NCI-H446 (cell line): ENCODE data around the gene C2orf15.
"Not testable (repeated sequence)": the region's sequence is repeated elsewhere in the genome, so short reads cannot be mapped to it uniquely, and the experiment has no call there.

Experiments
- DNase-seq, 2 experiments: peaks; one replicate each; lab custom pipeline; 2025; lab: John Stamatoyannopoulos, UW

The C2orf15 gene, protein sequence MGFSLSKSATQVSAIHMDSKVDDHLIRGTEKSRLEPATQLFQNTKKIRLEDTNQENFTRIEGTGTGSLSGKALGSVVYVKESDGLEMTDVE

DNA sequence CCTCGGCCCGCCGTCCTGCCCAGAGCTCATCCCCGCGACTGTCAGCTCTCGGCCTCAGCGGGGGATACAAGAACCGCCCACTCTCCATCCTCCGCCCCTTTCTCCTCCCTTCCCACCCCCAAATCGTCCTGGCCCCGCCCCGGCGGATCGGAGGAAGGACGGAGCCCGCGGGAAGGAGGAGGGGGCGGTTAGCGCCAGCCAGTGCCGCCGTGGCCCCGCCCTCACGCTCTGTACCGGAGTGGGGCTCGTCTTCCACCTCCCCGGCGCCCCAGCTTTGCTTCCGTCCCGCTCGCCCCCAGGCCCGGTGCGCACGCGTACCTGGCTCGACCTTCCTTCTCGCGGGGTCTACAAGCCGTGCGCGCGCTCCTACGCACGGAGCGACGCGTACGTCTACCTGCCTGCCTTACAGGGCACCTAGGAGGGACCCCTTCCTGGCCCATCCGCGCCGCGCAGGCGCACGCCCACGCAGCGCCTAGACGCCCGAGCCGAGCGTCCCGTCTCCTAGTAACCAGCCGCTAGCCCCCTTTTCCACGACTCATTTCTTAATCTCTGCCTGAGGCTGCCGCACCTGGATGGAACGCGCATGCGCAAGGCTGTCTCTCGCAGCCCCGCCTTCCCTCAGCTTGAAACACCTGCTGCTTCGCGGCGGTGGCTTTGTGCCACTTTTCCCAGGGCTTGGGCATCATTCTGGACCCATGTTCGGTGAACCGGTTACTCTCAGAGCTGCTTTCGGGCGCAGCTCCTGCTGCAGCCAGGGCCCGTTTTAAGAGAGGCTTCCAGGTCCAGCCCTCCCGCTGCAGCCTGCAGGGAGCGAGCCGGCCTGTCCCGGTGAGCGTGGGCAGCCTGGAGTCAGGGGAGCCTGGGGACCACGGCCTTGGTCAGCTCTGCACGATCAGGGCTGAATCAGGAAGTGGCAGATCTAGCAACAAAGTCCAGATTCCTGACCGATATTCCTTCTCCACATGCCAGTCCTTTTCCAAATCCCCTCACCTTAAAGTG lies at the start of gene C2orf15:
C2orf15 (plus strand) TSS at position 598 of the 999 bp plus-strand sequence. CDS start 8,852 bp downstream, outside the sequence.
- peak; percentile 72 to 88 for DNase-seq

DNA sequence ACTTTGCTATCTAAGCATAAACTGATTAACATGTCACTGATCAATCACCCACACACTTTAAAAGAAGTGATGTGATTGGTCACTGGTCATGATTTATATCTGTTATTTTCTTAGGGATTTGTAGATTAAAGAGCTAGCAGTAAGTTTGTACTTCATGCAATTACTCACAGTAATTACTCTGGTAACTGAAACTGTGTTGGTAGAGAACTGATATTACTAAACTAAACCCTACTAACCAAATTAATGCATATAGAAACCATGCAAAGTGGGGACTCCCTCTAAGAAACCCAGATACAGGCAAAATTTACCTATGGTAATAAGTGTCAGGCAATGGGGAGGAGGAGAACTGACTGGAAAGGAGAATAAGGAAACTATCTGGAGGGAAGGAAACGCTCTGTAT lies 44.8 kb upstream of the C2orf15 start:
- DNase-seq, result no peak

DNA sequence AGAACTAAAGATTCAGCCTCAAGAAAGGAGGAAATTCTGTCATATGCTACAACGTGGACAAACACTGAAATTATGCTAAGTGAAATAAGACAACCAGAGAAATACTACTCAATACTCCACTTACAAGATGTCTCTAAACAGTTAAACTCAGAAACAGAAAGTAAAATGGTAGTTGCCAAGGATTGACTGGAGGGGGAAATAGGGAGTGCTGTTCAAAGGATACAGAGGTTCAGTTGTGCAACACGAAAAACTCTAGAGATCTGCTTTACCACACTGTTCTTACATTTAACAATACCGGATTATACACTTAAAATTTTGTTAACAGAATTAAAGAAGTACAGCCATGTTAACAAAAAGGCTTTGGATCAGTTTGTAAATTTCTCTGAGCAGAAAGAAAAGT lies 39.8 kb upstream of the C2orf15 start:
- DNase-seq, result no peak

DNA sequence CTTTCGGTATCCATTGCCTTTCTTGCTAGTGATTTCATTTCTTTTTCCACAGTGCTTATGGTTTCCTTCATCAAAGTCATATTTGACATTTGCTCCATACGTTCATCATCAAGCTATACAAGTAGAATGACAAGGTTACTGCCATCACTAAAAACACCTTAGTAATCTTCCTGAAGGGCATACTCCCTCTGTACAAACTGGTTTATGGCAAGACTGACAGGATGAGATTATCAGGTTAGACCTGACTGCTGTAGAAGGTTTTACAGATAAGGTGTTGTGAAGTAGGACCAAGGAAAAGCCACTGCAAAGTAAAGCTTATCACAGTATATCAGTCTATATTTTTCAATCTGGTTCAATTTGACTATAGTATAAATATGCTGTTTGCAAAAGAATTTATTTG lies 37.5 kb upstream of the C2orf15 start:
- DNase-seq, result no peak

DNA sequence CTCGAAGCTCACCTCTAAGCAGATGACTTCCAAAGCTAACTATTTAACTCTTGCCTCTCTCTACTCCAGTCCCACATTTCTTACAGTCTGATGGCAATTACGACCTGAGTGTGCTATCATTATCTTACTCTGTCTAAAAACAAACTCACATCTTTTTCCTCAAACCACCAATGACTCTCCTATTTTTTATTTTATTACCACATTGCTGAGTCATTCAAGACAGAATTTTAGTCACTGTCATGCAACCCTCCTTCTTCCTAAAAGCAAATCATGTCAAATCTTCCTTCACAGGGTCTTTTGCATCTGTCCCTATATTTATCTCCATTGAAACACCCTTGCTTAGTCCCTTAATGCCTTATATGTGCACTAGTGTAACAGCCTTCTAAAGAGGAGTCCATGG lies 34.6 kb upstream of the C2orf15 start:
- no peak for DNase-seq

DNA sequence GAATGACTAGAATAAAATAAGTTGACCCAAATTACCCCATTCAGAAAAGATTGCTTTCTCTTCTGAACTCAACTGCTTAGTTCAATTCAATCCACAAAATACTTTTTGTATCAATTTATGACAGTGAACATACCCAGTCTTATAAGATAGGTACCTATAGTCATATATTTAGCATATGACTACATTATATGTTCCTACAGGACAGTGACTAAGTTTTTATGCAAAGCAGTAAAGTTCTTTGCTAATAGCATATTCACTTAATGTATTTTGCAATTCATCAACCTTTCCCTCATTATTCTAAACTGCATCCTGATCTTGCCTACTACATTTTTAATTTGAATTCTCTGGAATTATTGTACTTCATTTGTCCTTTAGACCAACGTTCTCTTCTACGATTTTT lies 30.3 kb upstream of the C2orf15 start:
- DNase-seq, result no peak

DNA sequence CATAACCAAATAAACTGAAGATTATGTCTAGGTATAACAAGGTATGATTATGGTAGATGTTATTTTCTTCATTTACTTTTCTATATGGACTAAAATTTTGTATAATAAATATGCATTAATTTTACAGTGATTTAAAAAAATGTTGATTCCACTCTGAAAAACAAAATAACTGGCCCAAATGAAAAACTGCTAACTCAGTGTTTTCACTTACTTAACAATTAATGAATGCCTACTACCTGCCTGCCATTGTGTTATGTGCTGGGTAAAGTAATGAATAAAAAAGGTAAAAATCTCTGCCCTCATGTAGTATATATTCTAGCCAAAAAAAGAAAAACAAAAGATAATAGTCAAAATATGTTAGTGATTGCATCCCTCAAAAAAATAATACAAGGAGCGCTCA lies 29.6 kb upstream of the C2orf15 start:
- no peak for DNase-seq

DNA sequence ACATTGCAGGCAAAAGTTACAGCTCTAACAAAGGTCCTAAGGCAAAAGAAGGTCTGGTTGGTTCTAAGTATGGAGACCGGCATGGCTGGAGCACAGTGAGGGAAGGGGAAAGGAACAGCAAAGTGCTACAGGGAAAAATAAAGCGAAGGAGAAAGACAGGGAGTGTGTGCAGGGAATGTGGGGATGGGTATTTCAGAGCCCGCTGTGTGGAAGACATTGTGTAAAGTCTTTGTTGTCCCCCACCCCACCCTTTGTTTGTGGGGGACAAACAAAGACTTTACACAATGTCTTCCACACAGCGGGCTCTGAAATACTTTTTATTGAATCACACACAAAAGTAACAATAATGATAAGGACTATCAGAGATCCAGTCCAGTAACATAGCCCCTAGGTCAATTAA lies 28.9 kb upstream of the C2orf15 start:
- DNase-seq, result no peak

DNA sequence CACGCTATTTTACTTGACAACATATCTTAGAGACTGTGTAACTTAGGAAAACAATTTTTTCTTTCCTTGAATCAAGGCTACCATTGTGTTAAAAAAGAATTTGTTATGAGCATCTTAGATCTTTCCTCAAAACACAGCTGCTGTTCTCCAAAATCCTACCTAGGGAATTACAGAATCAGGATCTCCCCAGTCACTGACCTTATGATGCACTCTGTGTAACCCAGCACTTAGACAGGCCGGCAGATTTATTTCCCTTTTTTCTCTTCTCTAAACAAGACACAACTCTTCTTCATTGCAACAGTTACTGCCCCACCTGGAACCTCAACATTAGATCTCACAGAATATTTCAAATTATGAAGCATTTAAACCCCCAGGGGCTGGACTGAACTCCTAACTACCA lies 13.5 kb upstream of the C2orf15 start:
- no peak for DNase-seq

DNA sequence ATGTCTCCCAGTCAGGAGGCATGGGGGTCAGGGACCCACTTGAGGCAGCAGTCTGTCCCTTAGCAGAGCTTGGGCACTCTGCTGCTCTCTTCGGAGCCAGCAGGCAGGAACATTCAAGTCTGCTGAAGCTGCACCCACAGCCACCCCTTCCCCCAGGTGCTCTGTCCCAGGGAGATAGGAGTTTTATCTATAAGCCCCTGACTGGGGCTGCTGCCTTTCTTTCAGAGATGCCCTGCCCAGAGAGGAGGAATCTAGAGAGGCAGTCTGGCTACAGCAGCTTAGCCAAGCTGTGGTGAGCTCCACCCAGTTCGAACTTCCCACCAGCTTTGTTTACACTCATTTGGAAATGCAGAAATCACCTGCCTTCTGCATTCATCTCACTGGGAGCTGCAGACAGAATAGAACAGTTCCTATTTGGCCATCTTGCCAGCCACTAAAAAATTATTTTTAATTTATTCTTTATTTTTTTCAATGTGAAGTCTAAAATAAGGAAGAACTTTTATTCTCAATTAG lies 6.4 kb upstream of the C2orf15 start:
- DNase-seq, result not testable (repeated sequence)

DNA sequence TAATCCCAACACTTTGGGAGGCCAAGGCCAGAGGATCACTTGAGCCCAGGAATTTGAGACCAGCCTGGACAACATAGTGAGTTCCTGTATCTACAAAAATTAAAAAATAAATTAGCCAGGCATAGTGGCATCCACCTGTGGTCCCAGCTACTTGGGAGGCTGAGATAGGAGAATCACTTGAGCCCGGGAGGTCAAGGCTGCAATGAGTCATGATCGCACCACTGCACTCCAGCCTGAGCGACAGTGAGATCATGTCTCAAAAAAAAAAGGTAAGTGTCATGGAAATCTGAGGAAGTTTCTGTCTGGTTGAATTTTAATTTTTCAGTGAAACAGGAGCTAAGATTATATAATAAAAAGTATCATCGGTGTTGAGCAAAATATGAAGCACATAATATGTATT lies 2.5 kb upstream of the C2orf15 start:
- DNase-seq, result no peak

DNA sequence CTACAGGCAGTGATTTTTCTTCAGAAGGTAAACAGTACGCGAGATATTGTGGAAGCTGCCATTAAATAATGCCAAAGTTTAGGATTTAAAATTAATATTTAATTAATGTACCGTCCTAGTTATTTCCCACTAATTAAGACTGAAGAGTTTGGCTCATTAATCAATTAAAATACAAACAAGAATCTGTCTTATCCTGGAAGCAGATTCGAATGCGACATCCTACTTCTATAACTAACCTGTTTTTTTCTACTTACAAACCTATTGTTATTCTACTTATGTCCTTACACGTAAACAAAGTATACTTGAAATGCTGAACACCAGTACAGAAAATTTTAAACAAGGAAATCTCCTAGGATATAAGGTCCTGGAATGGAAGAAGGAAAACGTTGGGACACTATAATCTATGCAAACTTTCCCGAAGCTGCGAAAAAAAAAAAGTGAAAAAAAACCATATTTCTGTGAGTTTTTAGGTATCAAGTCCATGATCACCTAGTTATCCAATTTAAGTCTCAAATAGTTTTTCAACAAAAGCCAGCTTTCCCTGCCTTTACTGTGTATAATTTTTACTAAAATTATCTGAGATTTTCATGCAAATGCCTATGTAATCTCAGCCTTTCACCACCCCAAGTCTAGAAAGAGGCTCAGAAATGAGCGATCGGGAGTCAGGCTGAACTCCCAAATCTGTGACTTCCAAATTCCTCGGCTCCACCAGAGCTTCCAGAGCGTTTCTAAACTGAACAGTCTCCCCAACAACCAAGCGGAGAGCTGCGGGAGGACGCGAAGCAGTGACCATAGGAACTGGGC lies 1.2 kb upstream of the C2orf15 start:
- no peak for DNase-seq

DNA sequence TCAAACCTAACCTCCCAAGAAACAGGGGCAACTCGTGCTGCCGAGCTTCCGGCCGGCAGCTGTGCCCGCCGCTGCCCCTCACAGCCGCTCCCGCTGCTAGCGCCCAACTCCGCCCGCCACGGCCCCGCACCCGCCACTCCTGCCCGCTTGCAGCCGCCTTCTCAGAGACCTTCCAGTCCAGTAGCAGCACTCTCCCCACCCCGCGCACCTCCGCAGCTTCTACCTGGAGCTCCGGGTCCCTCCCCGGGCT lies 722 bp upstream of the C2orf15 start:
- no peak for DNase-seq

DNA sequence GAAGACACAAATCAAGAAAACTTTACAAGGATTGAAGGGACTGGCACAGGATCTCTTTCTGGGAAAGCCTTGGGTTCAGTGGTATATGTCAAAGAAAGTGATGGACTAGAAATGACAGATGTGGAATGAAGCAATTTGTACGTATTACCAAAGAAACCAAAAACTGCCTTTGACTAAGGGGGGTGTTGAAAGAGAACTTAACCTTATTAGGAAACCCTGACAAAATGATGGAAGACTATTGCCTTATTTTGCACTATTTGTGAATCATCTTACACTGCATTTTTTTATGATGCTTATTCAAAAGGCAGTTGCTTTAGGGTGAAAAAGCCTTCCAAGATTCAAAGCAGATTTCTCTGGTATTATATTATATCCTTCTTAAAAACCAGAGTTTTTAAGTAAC lies 9.2 kb downstream of the C2orf15 start:
- no peak for DNase-seq

DNA sequence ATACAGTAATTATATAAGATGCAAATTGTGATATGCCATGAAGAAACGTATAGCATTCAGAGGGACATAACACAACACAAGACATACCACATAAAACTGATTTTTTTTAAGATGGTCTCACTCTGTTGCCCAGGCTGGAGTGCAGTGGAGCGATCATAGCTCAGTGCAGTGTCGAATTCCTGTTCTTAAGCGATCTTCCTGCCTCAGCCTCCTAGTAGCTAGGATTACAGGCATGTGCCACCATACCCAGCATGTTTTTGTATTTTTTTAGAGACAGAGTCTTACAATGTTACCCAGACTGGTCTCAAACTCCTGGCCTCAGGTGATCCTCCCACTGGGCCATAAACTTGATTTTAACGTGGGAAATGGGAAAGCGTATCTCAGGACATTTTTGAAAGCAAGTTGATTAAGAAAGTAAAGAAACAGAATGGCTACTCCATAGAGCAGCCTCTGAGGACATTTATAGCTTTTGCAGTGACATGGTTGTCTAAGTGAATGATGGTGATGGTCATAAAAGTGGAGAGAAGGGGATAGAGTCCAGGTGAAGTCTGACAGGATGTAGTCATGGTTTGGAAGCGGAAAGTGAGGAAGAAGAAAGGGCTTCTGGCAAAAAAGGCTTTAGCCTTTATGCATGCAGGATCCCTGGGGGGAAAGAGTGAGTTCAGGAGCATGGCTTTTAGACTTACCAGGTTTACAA lies 10.8 kb downstream of the C2orf15 start:
- DNase-seq, result no peak

DNA sequence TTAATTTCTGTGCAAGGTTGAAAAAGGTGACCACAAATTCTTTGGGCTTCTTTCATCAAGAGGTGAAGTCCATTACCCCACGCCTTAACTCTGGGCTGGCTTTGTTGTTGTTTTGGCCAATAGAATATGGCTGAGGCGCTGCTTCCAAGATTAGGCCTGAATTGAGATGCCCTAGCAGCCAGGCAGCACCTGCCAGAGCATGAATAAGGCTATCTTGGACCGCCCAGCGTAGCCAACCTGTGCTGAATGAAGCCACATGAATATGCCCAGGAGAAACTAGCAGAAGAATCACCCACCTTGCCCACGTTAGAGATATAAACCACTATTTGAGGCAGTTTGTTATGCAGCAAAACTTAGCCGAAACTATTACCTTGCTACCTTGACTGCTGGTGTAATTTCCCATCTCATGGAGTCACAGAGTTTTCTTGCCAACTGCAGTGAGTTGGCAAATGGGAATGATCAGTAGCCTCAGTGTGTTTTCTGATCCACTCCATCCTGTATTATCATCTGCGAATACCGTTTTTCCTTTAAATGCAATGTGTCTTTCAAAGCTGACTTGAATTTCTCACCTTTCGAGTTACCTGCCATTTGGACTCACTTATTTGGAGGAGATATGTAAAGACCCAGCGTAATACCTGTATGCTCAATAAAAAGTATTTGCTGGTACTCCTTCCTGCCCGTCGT lies 12.6 kb downstream of the C2orf15 start:
- no peak for DNase-seq

DNA sequence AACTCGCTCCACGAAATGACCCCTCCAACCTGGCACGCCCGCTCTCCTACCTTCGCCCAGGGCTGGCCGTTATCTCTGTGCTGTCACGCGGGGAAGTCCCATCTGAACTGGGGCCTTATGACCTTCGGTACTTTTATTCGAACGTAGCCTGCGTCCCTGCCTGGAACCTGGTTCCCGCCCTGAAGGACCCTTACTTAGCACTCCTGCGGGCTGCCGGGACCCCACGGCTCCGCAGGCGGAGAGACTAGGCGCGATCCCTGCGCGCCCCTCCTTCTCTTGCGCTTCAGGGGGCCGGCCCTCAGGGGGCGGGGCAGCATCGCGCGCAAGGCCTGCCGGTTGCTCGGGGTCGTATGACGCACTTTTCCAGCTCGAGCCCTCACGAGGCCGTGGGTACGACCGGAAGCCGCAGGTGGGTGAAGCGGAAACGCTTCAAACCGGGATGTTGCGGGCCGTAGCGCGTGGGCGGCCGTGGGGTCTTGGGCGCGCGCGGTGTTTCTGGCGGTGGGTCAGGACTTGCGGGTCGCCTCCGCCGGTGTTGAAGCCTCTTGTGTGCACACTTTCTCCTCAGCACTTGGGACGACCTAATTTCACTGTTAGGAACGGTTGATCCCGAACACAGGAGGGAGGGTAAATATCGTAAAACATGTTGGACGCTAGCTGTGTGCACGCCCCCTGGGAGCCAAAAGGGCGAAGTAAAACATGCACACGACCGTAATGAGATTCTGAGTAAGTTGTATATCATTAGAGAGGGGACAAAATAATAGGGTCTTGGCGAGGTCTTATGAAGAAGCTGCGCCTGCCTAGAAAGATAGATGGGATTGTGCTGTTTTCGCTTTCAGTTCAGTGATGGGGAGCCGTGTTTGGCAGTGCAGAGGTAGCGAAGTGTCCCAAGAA lies 13.4 kb downstream of the C2orf15 start, which contains the start of the genes LIPT1 and TSGA10:
LIPT1 (plus strand) TSS at position 325 of the 894 bp plus-strand sequence. CDS start 6,991 bp downstream, outside the sequence.
TSGA10 (minus strand) TSS at position 300 of the 894 bp plus-strand sequence. CDS start 45,503 bp downstream, outside the sequence.
- DNase-seq, result peak; percentile 59 to 91

DNA sequence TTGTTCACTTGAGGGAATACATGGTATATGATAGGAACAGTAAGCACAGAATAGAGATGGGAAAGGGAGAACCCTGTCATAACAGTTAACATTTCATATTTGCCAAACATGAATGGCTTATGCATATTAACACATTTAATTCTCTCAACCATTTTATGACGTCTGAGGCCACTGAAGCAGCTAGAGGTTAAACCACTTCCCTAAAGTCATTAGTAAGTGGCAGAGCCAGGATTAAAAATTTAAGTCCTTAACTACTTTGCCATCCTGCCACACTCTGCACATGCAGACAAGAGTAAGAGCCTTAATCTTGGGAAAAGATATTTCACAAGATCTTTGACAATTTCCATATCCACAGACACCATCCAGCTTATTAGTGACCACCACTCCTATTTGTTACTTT lies 15.4 kb downstream of the C2orf15 start:
- no peak for DNase-seq

DNA sequence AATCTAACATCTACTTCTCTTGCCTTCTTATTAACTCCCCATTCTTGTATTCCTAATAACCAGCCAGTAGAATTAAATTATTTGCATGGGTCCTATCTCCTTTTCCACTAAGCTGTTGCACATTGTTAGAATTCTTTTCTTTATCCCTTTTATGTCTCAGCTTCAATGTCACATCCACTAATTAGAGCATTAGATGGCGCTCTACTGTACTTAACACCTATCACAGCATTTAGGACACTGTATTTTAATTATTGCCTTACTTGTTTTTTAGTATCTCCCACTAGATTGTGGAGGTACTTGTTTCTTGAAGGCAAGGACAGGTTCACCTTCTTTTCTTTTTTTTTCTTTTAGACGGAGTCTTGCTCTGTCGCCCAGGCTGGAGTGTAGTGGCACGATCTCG lies 17.1 kb downstream of the C2orf15 start:
- no peak for DNase-seq

DNA sequence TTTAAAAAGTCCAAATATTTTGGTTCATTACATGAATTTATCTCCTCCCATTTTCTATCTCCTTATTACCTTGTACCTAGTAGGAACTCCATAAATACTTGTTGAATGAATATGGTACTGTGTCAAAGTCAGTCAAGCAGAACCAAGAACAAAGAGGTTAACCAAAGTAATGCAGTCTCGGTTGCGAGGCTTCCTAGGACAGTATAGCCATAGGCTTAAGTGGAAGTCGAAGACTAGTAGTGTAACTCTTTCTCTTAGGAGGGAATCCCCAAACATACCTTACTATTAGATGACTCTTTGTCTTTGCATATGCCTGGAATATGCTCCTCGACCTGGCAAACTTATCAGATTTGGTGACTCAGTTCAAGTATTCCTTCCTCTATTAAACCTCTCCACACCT lies 18.1 kb downstream of the C2orf15 start:
- no peak for DNase-seq
